ENCODE results near the gene ZNF527.

- TF ChIP-seq POLR2A (IDR thresholded peaks at IDR 0.05; ENCODE audit: low read length): no peak
- TF ChIP-seq KDM1A (IDR thresholded peaks at IDR 0.05; ENCODE audit: low read depth): no peak
- no peak for TF ChIP-seq CTCF (IDR thresholded peaks at IDR 0.05)
- no peak for TF ChIP-seq MAX (IDR thresholded peaks at IDR 0.05)
- TF ChIP-seq RFX5 (IDR thresholded peaks at IDR 0.05): no peak
- TF ChIP-seq ZFP36 (IDR thresholded peaks at IDR 0.05; ENCODE audit: borderline replicate concordance, partially characterized antibody): no peak
- TF ChIP-seq FOSB (CRISPR knock-in tag; IDR thresholded peaks at IDR 0.05): no peak
- no peak for TF ChIP-seq EP300 (IDR thresholded peaks at IDR 0.05)
- no peak for TF ChIP-seq ZNF302 (CRISPR knock-in tag; IDR thresholded peaks at IDR 0.05)
Observed at GRCh38 chr19:37342753-37343152, 28.1 kb upstream of the ZNF527 start.
